HG03095 (cell line): ENCODE results near the gene PRODH2.
"Not testable (repeated sequence)": the region's sequence is repeated elsewhere in the genome, so short reads cannot be mapped to it uniquely, and the experiment has no call there.

ENCODE experiments used
- ATAC-seq: cut with Tn5 transposase; IDR thresholded peaks from one replicate; pipeline ENCODE4 v1.9.1; 2021; ENCODE audit warnings: moderate library complexity; ENCODE audit not compliant: unreplicated experiment

Gene PRODH2

DNA sequence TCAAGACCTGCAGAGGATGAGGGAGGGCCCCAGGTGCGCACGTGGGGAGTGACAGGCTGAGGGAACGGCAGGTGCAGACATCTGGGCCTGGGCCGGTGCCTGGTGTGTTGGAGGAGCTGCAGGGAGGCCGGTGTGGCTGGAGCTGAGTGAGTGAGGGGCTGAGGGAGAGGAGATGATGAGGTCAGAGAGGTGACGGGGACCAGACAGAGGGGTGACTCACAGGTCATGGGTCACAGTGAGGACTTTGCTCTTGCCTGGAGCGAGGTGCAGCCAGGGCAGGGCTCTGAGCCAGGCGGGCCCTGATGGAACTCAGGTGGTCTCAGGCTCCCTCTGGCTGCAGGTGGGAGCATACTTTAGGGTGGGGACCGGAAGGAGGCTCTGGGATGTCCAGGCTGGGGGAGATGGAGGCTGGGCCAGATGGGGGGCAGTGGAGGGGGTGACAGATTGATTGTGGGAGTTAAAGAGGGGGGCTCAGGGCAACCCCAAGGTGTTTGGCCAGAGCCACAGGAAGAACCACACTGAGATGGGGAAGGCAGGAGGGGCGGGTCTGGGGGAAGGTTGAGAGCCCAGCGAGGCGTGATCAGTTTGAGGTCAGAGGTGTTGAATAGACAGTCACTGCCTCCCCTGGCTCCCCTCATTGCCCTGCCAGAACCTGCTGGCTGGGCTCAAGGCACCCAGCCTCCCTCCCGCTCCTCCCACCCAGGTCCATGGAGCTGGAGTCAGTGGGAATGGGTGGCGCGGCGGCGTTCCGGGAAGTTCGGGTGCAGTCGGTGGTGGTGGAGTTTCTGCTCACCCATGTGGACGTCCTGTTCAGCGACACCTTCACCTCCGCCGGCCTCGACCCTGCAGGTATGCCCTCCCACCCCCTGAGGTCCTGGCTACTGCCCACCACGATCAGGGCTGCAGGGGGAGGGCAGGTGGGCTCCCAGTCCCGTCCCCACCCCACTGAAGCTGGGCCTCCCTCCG lies 28.9 kb downstream of the PRODH2 start:
- no peak for ATAC-seq

GRCh38 chr19:35782589-35782988 lies 30.1 kb downstream of the PRODH2 start:
- ATAC-seq, result no peak

- no peak for ATAC-seq
Measured at GRCh38 chr19:35781650-35782049, 31.0 kb downstream of the PRODH2 start.

DNA sequence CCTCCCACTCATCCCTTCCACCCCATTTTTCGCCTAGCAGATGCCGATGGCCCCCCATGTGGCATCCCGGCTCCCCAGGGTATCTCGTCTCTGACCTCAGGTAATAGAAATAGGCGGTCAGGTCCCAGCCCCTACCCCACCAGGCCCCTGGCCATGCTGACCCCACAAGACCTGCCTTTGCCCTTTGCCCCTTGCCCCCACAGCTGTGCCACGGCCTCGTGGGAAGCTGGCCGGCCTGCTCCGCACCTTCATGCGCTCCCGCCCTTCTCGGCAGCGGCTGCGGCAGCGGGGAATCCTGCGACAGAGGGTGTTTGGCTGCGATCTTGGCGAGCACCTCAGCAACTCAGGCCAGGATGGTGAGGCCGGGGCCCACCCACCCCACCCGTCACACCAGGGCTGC lies 31.9 kb downstream of the PRODH2 start:
- no peak for ATAC-seq

DNA sequence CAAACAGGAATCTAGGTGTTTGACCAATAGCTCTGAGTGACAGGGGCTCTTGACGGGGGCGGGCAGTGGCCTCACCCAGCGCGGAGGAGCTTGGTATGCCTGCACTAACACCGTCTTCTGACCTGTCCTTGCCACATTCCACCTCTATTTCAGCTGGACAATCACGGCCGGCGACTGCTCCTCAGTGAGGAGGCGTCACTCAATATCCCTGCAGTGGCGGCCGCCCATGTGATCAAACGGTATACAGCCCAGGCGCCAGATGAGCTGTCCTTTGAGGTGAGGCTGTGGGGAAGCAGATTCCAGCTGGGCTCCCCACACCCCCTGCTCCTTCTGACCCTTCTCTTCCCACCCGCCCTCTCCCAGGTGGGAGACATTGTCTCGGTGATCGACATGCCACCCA lies 32.6 kb downstream of the PRODH2 start:
- no peak for ATAC-seq

- ATAC-seq, result no peak
Measured at GRCh38 chr19:35779033-35779432, 33.6 kb downstream of the PRODH2 start.

DNA sequence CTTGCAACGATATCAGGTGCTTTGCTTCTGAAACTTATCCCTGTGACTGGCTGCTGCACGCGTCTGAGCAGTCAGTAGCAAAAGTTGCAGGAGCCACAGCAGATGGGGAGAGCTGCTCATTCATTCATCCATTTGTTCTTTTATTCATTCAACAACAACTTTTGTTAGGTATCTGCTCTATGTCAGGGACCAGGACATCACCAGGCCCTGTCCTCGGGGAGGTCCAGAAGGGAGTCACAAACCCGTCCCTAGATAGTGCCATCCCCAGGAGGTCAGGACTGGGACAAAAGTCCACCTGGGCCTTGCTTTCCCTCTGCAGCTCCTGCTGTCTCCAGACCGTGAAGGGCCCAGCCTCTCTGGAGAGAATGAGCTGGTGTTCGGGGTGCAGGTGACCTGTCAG lies 34.7 kb downstream of the PRODH2 start:
- ATAC-seq, result no peak

DNA sequence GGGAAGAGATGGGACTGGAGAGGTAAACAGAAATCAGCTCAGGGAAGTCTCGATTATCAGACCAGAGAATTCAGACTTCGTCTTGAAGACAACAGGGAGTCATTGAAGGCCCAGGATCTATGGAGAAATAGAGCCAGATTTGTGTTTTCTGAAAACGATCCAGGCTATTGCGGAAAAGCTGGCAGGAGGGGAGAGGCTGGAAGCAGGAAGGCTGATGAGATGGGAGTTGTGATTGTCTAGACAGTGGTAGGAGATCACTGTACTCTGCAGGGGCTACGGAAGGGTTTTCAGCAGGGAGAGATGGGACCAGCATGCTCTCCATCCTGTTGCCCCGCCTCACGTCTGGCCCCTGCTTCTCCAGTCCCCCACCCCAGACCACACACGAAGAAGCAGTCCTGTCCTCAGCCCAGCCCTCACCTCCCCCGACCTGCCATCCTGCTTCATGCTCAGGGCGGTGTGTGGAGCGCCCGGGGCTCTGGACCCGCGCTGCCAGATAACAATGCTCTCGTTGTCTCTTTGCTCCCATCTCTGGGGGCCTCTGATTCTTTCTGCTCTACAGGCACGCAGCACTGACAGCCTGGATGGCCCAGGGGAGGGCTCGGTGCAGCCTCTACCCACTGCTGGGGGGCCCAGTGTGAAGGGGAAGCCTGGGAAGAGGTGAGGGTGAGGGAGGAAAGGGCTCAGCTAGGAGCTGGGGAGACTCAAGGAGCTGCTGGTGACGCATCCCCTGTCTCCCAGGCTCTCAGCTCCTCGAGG lies 35.4 kb downstream of the PRODH2 start:
- no peak for ATAC-seq

- ATAC-seq, result no peak
Measured at GRCh38 chr19:35776102-35776788, 36.4 kb downstream of the PRODH2 start.

- peak; percentile 73 for ATAC-seq
Measured at GRCh38 chr19:35775298-35776101, 37.1 kb downstream of the PRODH2 start, which contains the start of gene ARHGAP33. Gene ARHGAP33 (plus strand): TSS chr19:35775564. CDS start chr19:35775659, 95 bp downstream.

DNA sequence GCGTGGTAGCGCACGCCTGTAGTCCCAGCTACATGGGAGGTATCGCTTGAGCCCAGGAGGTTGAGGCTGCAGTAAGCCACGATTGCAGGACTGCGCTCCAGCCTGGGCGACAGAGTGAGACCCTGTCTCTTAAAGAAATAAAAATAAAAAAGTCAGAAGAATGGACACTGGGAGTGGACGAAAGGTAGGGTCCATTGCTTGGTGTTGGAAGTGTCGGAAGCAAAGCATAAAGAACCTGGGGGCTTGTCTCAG lies 37.7 kb downstream of the PRODH2 start:
- no peak for ATAC-seq

DNA sequence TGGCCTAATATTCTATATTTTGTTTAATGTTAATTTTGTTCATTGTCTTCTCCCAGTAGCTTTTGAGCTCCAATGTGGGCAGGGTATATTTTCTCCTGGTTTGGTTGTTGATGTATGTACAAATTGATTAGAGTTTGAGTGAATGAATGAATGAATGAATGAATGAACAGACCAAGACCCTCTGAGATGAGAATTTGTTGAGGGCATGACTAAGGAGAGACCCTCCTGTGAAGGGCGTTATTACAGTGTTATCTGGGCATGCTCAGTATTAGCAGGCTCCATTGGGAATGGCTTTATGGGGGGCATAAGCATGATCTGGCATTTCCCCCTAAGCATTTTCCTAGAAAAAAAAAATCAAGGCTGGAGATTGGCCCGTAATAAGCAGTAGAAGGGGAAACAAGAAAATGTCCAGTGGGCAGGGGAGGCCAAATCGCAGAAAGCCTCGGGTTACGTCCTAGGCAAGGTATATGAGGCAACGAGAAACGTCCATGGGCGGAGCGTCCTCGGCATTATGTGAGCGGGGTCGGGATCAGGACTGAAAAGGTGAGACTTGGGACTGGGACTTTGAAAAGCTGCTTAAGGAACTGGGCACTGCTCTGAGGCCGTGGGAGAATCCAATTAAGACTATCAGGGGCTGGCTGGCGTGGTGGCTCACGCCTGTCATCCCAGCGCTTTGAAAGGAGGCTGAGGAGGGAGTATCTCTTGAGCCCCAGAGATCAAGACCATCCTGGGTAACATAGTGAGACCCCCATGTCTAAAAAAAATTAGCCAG lies 38.2 kb downstream of the PRODH2 start:
- no peak for ATAC-seq

DNA sequence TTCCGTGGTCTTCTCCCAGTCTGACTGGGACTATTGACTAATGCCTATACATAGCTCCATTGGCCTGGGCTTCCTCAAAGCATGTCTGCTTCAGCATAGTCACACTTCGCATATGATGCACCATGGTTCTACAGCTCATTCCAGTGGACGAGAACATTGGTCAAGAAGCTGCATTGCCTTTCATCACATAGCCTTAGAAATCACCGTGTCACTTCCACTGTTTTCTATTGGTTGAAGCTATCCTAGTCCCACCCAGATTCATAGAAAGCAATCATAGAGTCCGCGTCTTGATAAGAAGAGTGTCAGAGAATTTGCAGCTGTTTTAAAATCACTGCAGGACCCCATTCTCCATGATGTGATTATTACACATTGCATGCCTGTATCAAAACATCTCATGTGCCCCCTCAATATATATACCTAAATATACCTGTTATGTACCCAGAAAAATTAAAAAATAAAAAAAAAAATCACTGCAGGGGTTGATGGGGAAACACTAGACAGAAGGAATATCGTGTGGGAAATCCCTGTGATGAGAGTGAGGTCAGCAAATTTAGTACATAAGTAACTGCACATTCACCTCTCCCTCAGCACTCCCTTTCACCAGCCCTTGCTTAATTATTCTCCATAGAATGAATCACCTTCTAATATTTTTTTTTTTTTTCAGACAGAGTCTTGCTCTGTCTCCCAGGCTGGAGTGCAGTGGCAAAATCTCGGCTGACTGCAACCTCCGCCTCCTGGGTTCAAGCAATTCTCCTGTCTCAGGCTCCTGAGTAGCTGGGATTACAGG lies 39.4 kb downstream of the PRODH2 start:
- ATAC-seq, result no peak

DNA sequence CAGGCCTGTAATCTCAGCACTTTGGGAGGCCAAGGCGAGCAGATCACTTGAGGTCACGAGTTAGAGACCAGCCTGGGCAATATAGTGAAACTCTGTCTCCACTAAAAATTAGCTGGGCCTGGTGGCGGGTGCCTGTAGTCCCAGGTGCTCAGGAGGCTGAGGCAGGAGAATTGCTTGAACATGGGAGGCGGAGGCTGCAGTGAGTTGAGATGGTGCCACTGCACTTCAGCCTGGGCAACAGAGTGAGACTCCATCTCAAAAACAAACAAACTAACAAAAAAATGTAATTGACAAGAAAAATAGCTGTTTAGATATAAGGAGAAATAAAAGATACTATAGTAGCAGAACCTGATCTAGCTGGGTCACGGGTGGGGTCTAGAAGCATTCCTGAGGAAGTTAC lies 40.3 kb downstream of the PRODH2 start:
- not testable (repeated sequence) for ATAC-seq

GRCh38 chr19:35768082-35768421 lies 44.6 kb downstream of the PRODH2 start:
- ATAC-seq, result no peak

- ATAC-seq, result no peak
Measured at GRCh38 chr19:35767288-35768081, 45.2 kb downstream of the PRODH2 start.

GRCh38 chr19:35766571-35767104 lies 46.0 kb downstream of the PRODH2 start:
- ATAC-seq, result no peak
